Neural progenitor cell (in vitro differentiated cells): ENCODE measurements around the gene REEP1. TPM values are rescaled to one million over a fixed set of nuclear protein-coding genes. Genes with fewer than 3 reads are reported as not detected.

ENCODE experiments used
- DNase-seq: peaks from one replicate; pipeline ENCODE4 v3.0.0-alpha.2; 2016; ENCODE audit warnings: low spot score
- H2AFZ ChIP-seq: fragments of 200-600 bp; sonication (generic); replicated peaks from 2 replicates; pipeline ENCODE4 v1.6.1; 2016; ENCODE audit warnings: antibody characterized with exemption
- H3F3A ChIP-seq: fragments of 200-600 bp; sonication (generic); 2 replicates; pipeline ENCODE4 v1.6.1; 2016; ENCODE audit warnings: antibody characterized with exemption, low read depth
- H3K27ac ChIP-seq: fragments of 200-600 bp; sonication (generic); 2 replicates; pipeline ENCODE4 v1.5.1; 2016; ENCODE audit warnings: mild to moderate bottlenecking
- H3K27me3 ChIP-seq: fragments of 200-600 bp; sonication (generic); 2 replicates; pipeline ENCODE4 v1.6.1; 2016; ENCODE audit warnings: mild to moderate bottlenecking, moderate library complexity
- H3K36me3 ChIP-seq: fragments of 200-600 bp; sonication (generic); 2 replicates; pipeline ENCODE4 v1.5.1; 2016
- H3K4me1 ChIP-seq: fragments of 200-600 bp; sonication (generic); 2 replicates; pipeline ENCODE4 v1.6.1; 2016; ENCODE audit warnings: mixed run types
- H3K4me2 ChIP-seq: fragments of 200-600 bp; sonication (generic); 2 replicates; pipeline ENCODE4 v1.6.1; 2016
- H3K4me3 ChIP-seq: fragments of 200-600 bp; sonication (generic); 2 replicates; pipeline ENCODE4 v1.5.1; 2016
- H3K79me2 ChIP-seq: fragments of 200-600 bp; sonication (generic); 2 replicates; pipeline ENCODE4 v1.6.1; 2016; ENCODE audit warnings: low read depth
- H3K9ac ChIP-seq: fragments of 200-600 bp; sonication (generic); 2 replicates; pipeline ENCODE4 v1.6.1; 2016
- H3K9me3 ChIP-seq: fragments of 200-600 bp; sonication (generic); 2 replicates; pipeline ENCODE4 v1.5.1; 2016; ENCODE audit warnings: low read depth
- H4K20me1 ChIP-seq: fragments of 200-600 bp; sonication (generic); 2 replicates; pipeline ENCODE4 v1.6.1; 2016; ENCODE audit warnings: low read depth
- H3K27ac Mint-ChIP-seq: 3 replicates; pipeline ENCODE4 v1.8.0; 2021; ENCODE audit warnings: mixed read lengths
- H3K27me3 Mint-ChIP-seq: 2 replicates; pipeline ENCODE4 v1.8.0; 2022; ENCODE audit warnings: low read depth, mild to moderate bottlenecking, inconsistent platforms, moderate library complexity, mixed read lengths; ENCODE audit not compliant: insufficient read depth
- H3K36me3 Mint-ChIP-seq: 3 replicates; pipeline ENCODE4 v1.8.0; 2021; ENCODE audit warnings: mixed read lengths
- H3K4me1 Mint-ChIP-seq: 3 replicates; pipeline ENCODE4 v1.8.0; 2021; ENCODE audit warnings: mixed read lengths
- H3K4me3 Mint-ChIP-seq: 3 replicates; pipeline ENCODE4 v1.8.0; 2021; ENCODE audit warnings: mild to moderate bottlenecking, moderate library complexity, mixed read lengths
- H3K9me3 Mint-ChIP-seq: 3 replicates; pipeline ENCODE4 v1.8.0; 2020; ENCODE audit warnings: mixed read lengths
- EZH2 ChIP-seq: fragments of 200-600 bp; sonication (generic); IDR thresholded peaks from 2 replicates; pipeline ENCODE4 v1.6.1; 2017; ENCODE audit warnings: antibody characterized with exemption, mild to moderate bottlenecking, moderate library complexity
- EZH2phosphoT487 ChIP-seq: fragments of 200-600 bp; sonication (generic); IDR thresholded peaks from 2 replicates; pipeline ENCODE4 v1.6.1; 2017; ENCODE audit warnings: antibody characterized with exemption
- total RNA-seq: library from RNA; depleted of rRNA; stranded (reverse); fragments of >200 nt; gene quantifications from 2 replicates; pipeline ENCODE4 v1.2.3, GENCODE V29; 2015; ENCODE audit warnings: low replicate concordance
- TF ChIP-seq, protein P1 (sequence below): fragments of 200-600 bp; sonication (generic); IDR thresholded peaks from 2 replicates; pipeline ENCODE4 v1.5.1; 2017; ENCODE audit warnings: antibody characterized with exemption, mild to moderate bottlenecking

The REEP1 gene
- total RNA-seq, 1 donor from 2014 or later, result 0.88 TPM

- Histone ChIP-seq H3K27me3 (peaks cover 52% of the 10 kb centered on the region), H3F3A (peaks cover 7% of the 10 kb centered on the region), H3K9me3 (no peaks in the 10 kb centered on the region), H3K4me2 (no peak overlapping the region), H3K4me3 (no peak overlapping the region), H2AFZ (no peak overlapping the region), H3K36me3 (no peaks in the 10 kb centered on the region), H4K20me1 (peaks cover 8% of the 10 kb centered on the region), H3K9ac (no peak overlapping the region), H3K27ac (no peak overlapping the region), H3K4me1 (peaks cover 4% of the 10 kb centered on the region), H3K79me2 (no peaks in the 10 kb centered on the region)
- Mint-ChIP-seq H3K36me3 (no peaks in the 10 kb centered on the region), H3K27me3 (peaks cover 25% of the 10 kb centered on the region), H3K27ac (no peak overlapping the region), H3K4me1 (peaks cover 12% of the 10 kb centered on the region), H3K4me3 (no peak overlapping the region), H3K9me3 (peaks cover 19% of the 10 kb centered on the region)
- DNase-seq, result no peak
- TF ChIP-seq EZH2phosphoT487 (no peak), EZH2 (no peak)
Observed at GRCh38 chr2:86342488-86342887, 5.1 kb upstream of the REEP1 start.

- TF ChIP-seq EZH2 (no peak), EZH2phosphoT487 (no peak)
- TF ChIP-seq, protein P1, sequence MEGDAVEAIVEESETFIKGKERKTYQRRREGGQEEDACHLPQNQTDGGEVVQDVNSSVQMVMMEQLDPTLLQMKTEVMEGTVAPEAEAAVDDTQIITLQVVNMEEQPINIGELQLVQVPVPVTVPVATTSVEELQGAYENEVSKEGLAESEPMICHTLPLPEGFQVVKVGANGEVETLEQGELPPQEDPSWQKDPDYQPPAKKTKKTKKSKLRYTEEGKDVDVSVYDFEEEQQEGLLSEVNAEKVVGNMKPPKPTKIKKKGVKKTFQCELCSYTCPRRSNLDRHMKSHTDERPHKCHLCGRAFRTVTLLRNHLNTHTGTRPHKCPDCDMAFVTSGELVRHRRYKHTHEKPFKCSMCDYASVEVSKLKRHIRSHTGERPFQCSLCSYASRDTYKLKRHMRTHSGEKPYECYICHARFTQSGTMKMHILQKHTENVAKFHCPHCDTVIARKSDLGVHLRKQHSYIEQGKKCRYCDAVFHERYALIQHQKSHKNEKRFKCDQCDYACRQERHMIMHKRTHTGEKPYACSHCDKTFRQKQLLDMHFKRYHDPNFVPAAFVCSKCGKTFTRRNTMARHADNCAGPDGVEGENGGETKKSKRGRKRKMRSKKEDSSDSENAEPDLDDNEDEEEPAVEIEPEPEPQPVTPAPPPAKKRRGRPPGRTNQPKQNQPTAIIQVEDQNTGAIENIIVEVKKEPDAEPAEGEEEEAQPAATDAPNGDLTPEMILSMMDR, result no peak
- H4K20me1 ChIP-seq, result peaks cover 11% of the 10 kb centered on the region
- Mint-ChIP-seq H3K4me3 (no peak overlapping the region), H3K36me3 (no peaks in the 10 kb centered on the region), H3K4me1 (peaks cover 16% of the 10 kb centered on the region), H3K27me3 (peaks cover 27% of the 10 kb centered on the region), H3K27ac (no peak overlapping the region), H3K9me3 (peaks cover 19% of the 10 kb centered on the region)
- peaks cover 62% of the 10 kb centered on the region for H3K27me3 ChIP-seq
- H3K9me3 ChIP-seq, result no peaks in the 10 kb centered on the region
- no peak overlapping the region for H2AFZ ChIP-seq
- no peak overlapping the region for H3K4me2 ChIP-seq
- H3K27ac ChIP-seq, result no peak overlapping the region
- H3F3A ChIP-seq, result peaks cover 13% of the 10 kb centered on the region
- no peaks in the 10 kb centered on the region for H3K36me3 ChIP-seq
- H3K4me3 ChIP-seq, result no peak overlapping the region
- H3K4me1 ChIP-seq, result peaks cover 8% of the 10 kb centered on the region
- no peaks in the 10 kb centered on the region for H3K79me2 ChIP-seq
- no peak for DNase-seq
- H3K9ac ChIP-seq, result no peak overlapping the region
Observed at GRCh38 chr2:86341470-86341869, 4.0 kb upstream of the REEP1 start.

DNA sequence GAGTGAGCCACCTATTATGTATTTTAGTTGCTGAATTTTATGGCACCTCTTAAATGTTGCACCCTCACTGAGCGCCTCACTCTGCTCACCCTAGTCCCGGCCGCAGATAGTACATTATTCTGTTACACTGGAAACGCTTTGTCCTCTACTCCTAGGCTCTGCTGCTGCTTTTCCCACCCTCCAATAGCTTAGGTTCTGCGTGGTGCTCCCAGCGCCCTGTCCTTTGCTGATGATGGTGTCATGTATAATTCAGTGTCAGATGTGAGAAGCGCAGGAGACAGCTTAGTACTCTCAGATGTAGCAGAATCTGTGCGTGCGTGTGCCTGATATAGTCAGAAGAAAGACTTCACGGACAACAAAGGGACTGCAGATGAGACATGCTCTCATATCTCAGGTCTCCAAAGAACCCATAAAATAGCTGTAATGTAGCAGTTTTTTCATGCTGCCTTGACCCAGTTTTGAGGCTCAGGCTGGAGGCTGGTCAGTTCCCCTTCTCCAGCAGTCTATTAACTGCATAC lies 1.4 kb upstream of the REEP1 start:
- Histone ChIP-seq H3K27me3 (peaks cover 89% of the 10 kb centered on the region), H3K9me3 (no peaks in the 10 kb centered on the region), H3K4me1 (peaks cover 12% of the 10 kb centered on the region), H4K20me1 (peaks cover 16% of the 10 kb centered on the region), H3K9ac (no peak overlapping the region), H3K27ac (no peak overlapping the region), H3K79me2 (no peaks in the 10 kb centered on the region), H3K36me3 (no peaks in the 10 kb centered on the region), H2AFZ (no peak overlapping the region), H3K4me3 (no peak overlapping the region), H3K4me2 (no peak overlapping the region), H3F3A (peaks cover 15% of the 10 kb centered on the region)
- Mint-ChIP-seq H3K27ac (no peak overlapping the region), H3K27me3 (peaks cover 39% of the 10 kb centered on the region), H3K4me1 (peaks cover 21% of the 10 kb centered on the region), H3K9me3 (peaks cover 19% of the 10 kb centered on the region), H3K4me3 (peak overlapping the region; percentile 48), H3K36me3 (no peaks in the 10 kb centered on the region)
- TF ChIP-seq EZH2 (no peak), EZH2phosphoT487 (no peak)
- TF ChIP-seq, protein P1, result no peak
- DNase-seq, result no peak

GRCh38 chr2:86336675-86337243 lies 667 bp downstream of the REEP1 start:
- H3K79me2 ChIP-seq, result no peaks in the 10 kb centered on the region
- H3K9me3 ChIP-seq, result no peaks in the 10 kb centered on the region
- Mint-ChIP-seq H3K27ac (peak overlapping the region; percentile 75), H3K27me3 (peaks cover 41% of the 10 kb centered on the region), H3K4me3 (peak overlapping the region; percentile 92), H3K9me3 (peaks cover 12% of the 10 kb centered on the region), H3K4me1 (peaks cover 26% of the 10 kb centered on the region), H3K36me3 (no peaks in the 10 kb centered on the region)
- H3K4me1 ChIP-seq, result peaks cover 17% of the 10 kb centered on the region
- H3K27me3 ChIP-seq, result peaks cover 89% of the 10 kb centered on the region
- TF ChIP-seq EZH2 (peak; percentile 65), EZH2phosphoT487 (peak; percentile 63)
- TF ChIP-seq, protein P1, result no peak
- H2AFZ ChIP-seq, result peak overlapping the region; percentile 82
- peak; percentile 55 for DNase-seq
- peak overlapping the region; percentile 100 for H3K4me2 ChIP-seq
- H3F3A ChIP-seq, result peaks cover 15% of the 10 kb centered on the region
- H3K27ac ChIP-seq, result no peak overlapping the region
- peak overlapping the region; percentile 68 for H3K4me3 ChIP-seq
- no peaks in the 10 kb centered on the region for H3K36me3 ChIP-seq
- H3K9ac ChIP-seq, result no peak overlapping the region
- peaks cover 16% of the 10 kb centered on the region for H4K20me1 ChIP-seq
